Endothelial cell of umbilical vein (primary cell): ENCODE measurements around the gene ENG. TPM values are rescaled to one million over a fixed set of nuclear protein-coding genes. Genes with fewer than 3 reads are reported as not detected.

Source experiments
- BruUV-seq: library from RNA; stranded (reverse); fragments of 400-500 nt; replicated peaks from 2 replicates; lab custom pipeline; 2021; lab: Mats Ljungman, UMichigan
- CTCF ChIA-PET: fragments of 300-600, 350-600 bp; sonication (Branson Sonifier 250); formaldehyde crosslinking; loops from one replicate; lab custom pipeline; 2021; ENCODE audit warnings: antibody characterized with exemption, inconsistent platforms; lab: Charles Lee
- POLR2A ChIA-PET: fragments of 300-600, 350-600 bp; sonication (Branson Sonifier 250); formaldehyde crosslinking; loops from one replicate; lab custom pipeline; 2021; ENCODE audit warnings: antibody characterized with exemption, inconsistent platforms; lab: Charles Lee
- DNase-seq: peaks from one replicate; pipeline ENCODE4 v3.0.0-alpha.2; 2011; ENCODE audit warnings: low read depth, low spot score
- FAIRE-seq: peaks from 2 replicates; lab custom pipeline; 2011; peaks lifted over from hg19 to GRCh38; lab: Jason Lieb, UNC
- H2AFZ ChIP-seq: 2 replicates; pipeline ENCODE4 v1.6.0; 2012; ENCODE audit warnings: low read depth, low read length, control low read depth, inconsistent platforms
- H3K27ac ChIP-seq: 2 replicates; pipeline ENCODE4 v1.5.1; 2011; ENCODE audit warnings: low read depth, mild to moderate bottlenecking, control low read depth, low read length, moderate library complexity; ENCODE audit not compliant: insufficient read depth
- H3K27me3 ChIP-seq, 2 experiments: 2 replicates each; pipeline versions ENCODE4 v1.6.0 to v1.6.1; 2011; ENCODE audit warnings: low read length in 2 of 2, mixed read lengths in 1 of 2; ENCODE audit not compliant: control insufficient read depth in 2 of 2, insufficient read depth in 2 of 2
- H3K36me3 ChIP-seq, 2 experiments: 2 replicates in 1 of 2; 3 replicates in 1 of 2; pipeline ENCODE4 v1.5.1; 2011; ENCODE audit warnings: low read length in 2 of 2, mild to moderate bottlenecking in 1 of 2, moderate library complexity in 1 of 2; ENCODE audit not compliant: control insufficient read depth in 2 of 2, insufficient read depth in 2 of 2; ENCODE audit errors: extremely low read depth in 1 of 2
- H3K4me1 ChIP-seq: 3 replicates; pipeline ENCODE4 v1.5.1; 2011; ENCODE audit warnings: mild to moderate bottlenecking, low read length; ENCODE audit not compliant: control insufficient read depth, insufficient read depth; ENCODE audit errors: extremely low read depth
- H3K4me2 ChIP-seq: 2 replicates; pipeline ENCODE4 v1.6.1; 2011; ENCODE audit warnings: low read length, control low read depth, mixed read lengths; ENCODE audit not compliant: insufficient read depth
- H3K4me3 ChIP-seq, 3 experiments: fragments of 200-600 bp in 1 of 3; sonication (generic), shearing (Covaris generic) in 1 of 3; replicated peaks in 1 of 3; 2 replicates each; pipeline ENCODE4 v1.5.1; 2011 to 2016; ENCODE audit warnings: control low read depth in 3 of 3, low read length in 3 of 3, mild to moderate bottlenecking in 2 of 3, inconsistent platforms in 1 of 3, low read depth in 1 of 3, moderate library complexity in 1 of 3; ENCODE audit not compliant: insufficient read depth in 1 of 3
- H3K79me2 ChIP-seq: 2 replicates; pipeline ENCODE4 v1.6.0; 2012; ENCODE audit warnings: low read length, inconsistent platforms; ENCODE audit not compliant: control insufficient read depth, insufficient read depth
- H3K9ac ChIP-seq: replicated peaks from 2 replicates; pipeline ENCODE3; 2011; ENCODE audit warnings: low read length, control low read depth; ENCODE audit not compliant: insufficient read depth; ENCODE audit errors: extremely low read depth
- H3K9me1 ChIP-seq: replicated peaks from 3 replicates; pipeline ENCODE4 v1.6.0; 2011; ENCODE audit warnings: mild to moderate bottlenecking, low read length; ENCODE audit not compliant: control insufficient read depth, insufficient read depth; ENCODE audit errors: extremely low read depth
- H3K9me3 ChIP-seq: replicated peaks from 2 replicates; pipeline ENCODE4 v1.5.1; 2012; ENCODE audit warnings: low read length, inconsistent platforms; ENCODE audit not compliant: control insufficient read depth, insufficient read depth
- H4K20me1 ChIP-seq: replicated peaks from 2 replicates; pipeline ENCODE3; 2011; ENCODE audit warnings: mild to moderate bottlenecking, low read length; ENCODE audit not compliant: control insufficient read depth, insufficient read depth; ENCODE audit errors: extremely low read depth
- EZH2 ChIP-seq: IDR thresholded peaks from 2 replicates; pipeline ENCODE4 v1.6.1; 2012; ENCODE audit warnings: borderline replicate concordance, low read depth, mild to moderate bottlenecking, moderate library complexity, low read length, inconsistent platforms; ENCODE audit not compliant: severe bottlenecking
- FOS ChIP-seq: IDR thresholded peaks from 2 replicates; pipeline ENCODE4 v1.6.1; 2011; ENCODE audit warnings: mild to moderate bottlenecking, low read length, moderate library complexity, borderline replicate concordance; ENCODE audit not compliant: insufficient read depth
- GATA2 ChIP-seq: IDR thresholded peaks from 2 replicates; pipeline ENCODE4 v1.7.0; 2011; ENCODE audit warnings: low read depth, mild to moderate bottlenecking, moderate library complexity, mixed read lengths, low read length; ENCODE audit not compliant: insufficient read length, insufficient read depth
- JUN ChIP-seq: IDR thresholded peaks from 2 replicates; pipeline ENCODE4 v1.6.1; 2011; ENCODE audit warnings: borderline replicate concordance, low read depth; ENCODE audit not compliant: insufficient read length, insufficient read depth
- POLR2A ChIP-seq: IDR thresholded peaks from 2 replicates; pipeline ENCODE4 v1.6.1; 2012; ENCODE audit warnings: low read depth, mild to moderate bottlenecking, control low read depth, low read length
- POLR2AphosphoS5 ChIP-seq: IDR thresholded peaks from 2 replicates; pipeline ENCODE4 v1.6.1; 2012; ENCODE audit warnings: low read depth, mild to moderate bottlenecking, control low read depth, low read length, moderate library complexity; ENCODE audit not compliant: insufficient read depth
- dilution Hi-C: fragments of 300-500 bp; cut with MboI; formaldehyde crosslinking; loops from one replicate; pipeline ENCODE4 v1.15.0; 2019; ENCODE audit warnings: low sequenced_read_pairs; ENCODE audit not compliant: extremely low pct_ligation_motif_present
- intact Hi-C: fragments of 100-400 bp; cut with micrococcal nuclease; formaldehyde crosslinking; loops from one replicate; pipeline ENCODE4 v1.10.0; 2022
- polyA plus RNA-seq, 4 experiments: library from polyadenylated mRNA; depleted of rRNA in 3 of 4; stranded (reverse) in 3 of 4; unstranded in 1 of 4; fragments of >200 nt; gene quantifications; 2 replicates each; pipeline versions ENCODE4 v1.2.1 to v1.2.3, GENCODE V29; 2011 to 2012; ENCODE audit warnings: missing spikeins in 1 of 4
- total RNA-seq: library from RNA; stranded (reverse); gene quantifications from 2 replicates; pipeline ENCODE4 v1.2.3, GENCODE V29; 2021
- TF ChIP-seq, protein P1 (sequence below): IDR thresholded peaks from 2 replicates; pipeline ENCODE4 v1.6.1; 2011; ENCODE audit not compliant: insufficient read depth, insufficient read length
- TF ChIP-seq, protein P2 (sequence below), 2 donors: IDR thresholded peaks; 1 replicate in 1 of 2; 2 replicates in 1 of 2; pipeline ENCODE4 v1.5.1; 2011; ENCODE audit warnings: low read length in 2 of 2, mild to moderate bottlenecking in 2 of 2, moderate library complexity in 2 of 2, control low read depth in 1 of 2, inconsistent platforms in 1 of 2, low read depth in 1 of 2; ENCODE audit not compliant: insufficient read depth in 1 of 2; ENCODE audit errors: extremely low read depth in 1 of 2

Gene ENG
- total and polyA plus RNA-seq, 2 donors (not counting 3 experiments of a cell fraction or from before 2014, with no cell fraction given): 338 to 728 TPM

DNA sequence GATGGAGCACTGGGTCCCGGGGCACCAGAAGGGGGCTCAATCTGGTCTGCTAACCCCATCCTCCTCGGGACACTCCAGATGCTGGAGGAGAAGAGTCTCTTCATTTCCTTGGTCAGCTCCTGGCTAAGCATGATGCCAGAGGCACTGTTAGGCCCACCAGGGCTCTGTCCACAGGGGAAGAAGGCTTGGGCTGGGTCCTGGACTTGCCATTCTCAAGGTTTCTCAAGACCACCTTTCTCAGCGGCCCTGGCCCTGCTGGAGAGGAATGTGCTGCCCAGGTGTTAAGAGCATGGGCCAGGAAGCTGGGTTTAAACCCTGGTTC lies 83.9 kb downstream of the ENG start:
- Histone ChIP-seq H3K27ac (peak overlapping the region; percentile 96), H3K36me3 (peaks cover 9 to 10% of the 10 kb centered on the region in 2 experiments), H3K9me1 (no peaks in the 10 kb centered on the region), H2AFZ (no peak overlapping the region), H3K79me2 (peaks cover 48% of the 10 kb centered on the region), H3K4me1 (peaks cover 44% of the 10 kb centered on the region), H4K20me1 (no peaks in the 10 kb centered on the region), H3K4me3 (peak overlapping the region; percentile 35 to 79 (median 75)), H3K9ac (peak overlapping the region; percentile 92), H3K27me3 (no peaks in the 10 kb centered on the region), H3K9me3 (no peaks in the 10 kb centered on the region), H3K4me2 (peak overlapping the region; percentile 76)
- TF ChIP-seq FOS (no peak), POLR2A (peak; percentile 39)
- FAIRE-seq (no peak), DNase-seq (peak; percentile 47)
- dilution Hi-C loops (no loop called here), intact Hi-C loops (loop anchor here (1.0 to 2.0 kb wide), 5 partner anchors 8 to 68 kb away; partner anchors contain the start of gene FPGS)
- ChIA-PET POLR2A (interaction anchor here (0.8 to 2.8 kb wide), 10 partner anchors 9 to 47 kb away, joined by 3 to 24 read pairs (median 5); partner anchors contain the start of gene CDK9), CTCF (interaction anchor here (1.0 to 11.3 kb wide), 11 partner anchors 8 to 151 kb away, joined by 3 to 167 read pairs (median 6); partner anchors contain the start of genes CDK9, SH2D3C and TOR2A)
- BruUV-seq: TSS peak; percentile 90

DNA sequence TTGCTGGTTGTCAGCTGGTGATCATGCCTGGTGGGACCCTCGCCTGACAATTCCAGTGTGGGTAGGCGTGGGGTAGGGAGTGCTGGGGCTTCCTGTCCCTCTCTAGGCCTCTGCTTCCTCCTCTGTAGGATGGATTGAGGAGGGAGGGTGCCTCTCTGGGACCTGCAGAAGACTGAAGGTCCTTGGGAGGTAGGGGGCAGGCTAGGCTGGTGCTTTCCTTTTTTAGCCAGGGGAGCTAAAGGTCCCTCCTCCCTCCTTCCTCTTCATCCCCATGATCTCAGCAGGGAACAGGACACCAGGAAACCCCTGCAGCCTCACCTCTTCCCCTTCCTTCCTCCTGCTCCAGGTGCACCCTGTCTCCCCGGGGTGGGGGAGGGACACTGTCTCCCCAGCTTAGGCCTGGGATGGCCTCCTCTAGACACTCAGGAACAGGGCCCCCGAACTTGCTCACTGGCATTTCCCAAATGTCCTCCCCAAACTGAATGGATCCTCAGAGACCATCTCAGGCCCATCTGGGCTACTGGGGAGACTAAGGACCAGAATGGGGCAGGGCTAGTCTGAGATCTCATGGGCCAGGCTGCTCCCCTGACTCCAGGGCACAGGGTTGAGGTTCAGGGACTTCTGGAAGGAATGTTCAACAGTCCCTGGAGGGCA lies 84.4 kb downstream of the ENG start:
- Histone ChIP-seq H3K4me3 (peak overlapping the region; percentile 35 to 79 (median 75)), H3K9me3 (no peaks in the 10 kb centered on the region), H3K27ac (peak overlapping the region; percentile 96), H3K27me3 (no peaks in the 10 kb centered on the region), H3K9me1 (no peaks in the 10 kb centered on the region), H3K9ac (peak overlapping the region; percentile 92), H3K4me1 (peaks cover 48% of the 10 kb centered on the region), H3K4me2 (peak overlapping the region; percentile 76), H3K36me3 (peaks cover 9 to 12% of the 10 kb centered on the region in 2 experiments), H4K20me1 (no peaks in the 10 kb centered on the region), H2AFZ (no peak overlapping the region), H3K79me2 (peaks cover 52% of the 10 kb centered on the region)
- ChIA-PET CTCF (interaction anchor here (0.6 to 11.3 kb wide), 11 partner anchors 7 to 151 kb away, joined by 3 to 167 read pairs (median 5); partner anchors contain the start of genes CDK9, SH2D3C and TOR2A), POLR2A (interaction anchor here (1.2 to 2.8 kb wide), 7 partner anchors 8 to 29 kb away, joined by 4 to 24 read pairs (median 8); partner anchors contain the start of gene CDK9)
- TF ChIP-seq FOS (no peak), GATA2 (no peak), JUN (peak; percentile 47), POLR2AphosphoS5 (peak; percentile 93), POLR2A (peak; percentile 85), EZH2 (no peak)
- TF ChIP-seq, protein P1, sequence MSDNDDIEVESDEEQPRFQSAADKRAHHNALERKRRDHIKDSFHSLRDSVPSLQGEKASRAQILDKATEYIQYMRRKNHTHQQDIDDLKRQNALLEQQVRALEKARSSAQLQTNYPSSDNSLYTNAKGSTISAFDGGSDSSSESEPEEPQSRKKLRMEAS: no peak
- TF ChIP-seq, protein P2, sequence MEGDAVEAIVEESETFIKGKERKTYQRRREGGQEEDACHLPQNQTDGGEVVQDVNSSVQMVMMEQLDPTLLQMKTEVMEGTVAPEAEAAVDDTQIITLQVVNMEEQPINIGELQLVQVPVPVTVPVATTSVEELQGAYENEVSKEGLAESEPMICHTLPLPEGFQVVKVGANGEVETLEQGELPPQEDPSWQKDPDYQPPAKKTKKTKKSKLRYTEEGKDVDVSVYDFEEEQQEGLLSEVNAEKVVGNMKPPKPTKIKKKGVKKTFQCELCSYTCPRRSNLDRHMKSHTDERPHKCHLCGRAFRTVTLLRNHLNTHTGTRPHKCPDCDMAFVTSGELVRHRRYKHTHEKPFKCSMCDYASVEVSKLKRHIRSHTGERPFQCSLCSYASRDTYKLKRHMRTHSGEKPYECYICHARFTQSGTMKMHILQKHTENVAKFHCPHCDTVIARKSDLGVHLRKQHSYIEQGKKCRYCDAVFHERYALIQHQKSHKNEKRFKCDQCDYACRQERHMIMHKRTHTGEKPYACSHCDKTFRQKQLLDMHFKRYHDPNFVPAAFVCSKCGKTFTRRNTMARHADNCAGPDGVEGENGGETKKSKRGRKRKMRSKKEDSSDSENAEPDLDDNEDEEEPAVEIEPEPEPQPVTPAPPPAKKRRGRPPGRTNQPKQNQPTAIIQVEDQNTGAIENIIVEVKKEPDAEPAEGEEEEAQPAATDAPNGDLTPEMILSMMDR (IDR thresholded peaks at IDR 0.05; ENCODE audit: extremely low read depth in 1 of 2, insufficient read depth in 1 of 2, low read depth in 1 of 2, low read length in 2 of 2): peak in 1 of 2 donors; percentile 34
- FAIRE-seq (no peak), DNase-seq (peak; percentile 85)
- intact Hi-C loops: loop anchor here (1.0 to 2.0 kb wide), 5 partner anchors 8 to 69 kb away; partner anchors contain the start of gene FPGS
- dilution Hi-C loops: no loop called here
- BruUV-seq: no TSS peak
